ENCODE measurements around the gene KLK5. TPM values are rescaled to one million over a fixed set of nuclear protein-coding genes. Genes with fewer than 3 reads are reported as not detected.

KLK5 gene
- total RNA-seq, 1 experiment from 2014 or later: not detected

GRCh38 chr19:50978772-50979390 lies 26.0 kb upstream of the KLK5 start:
- H3K79me2 ChIP-seq (ENCODE audit: insufficient read depth, low read length): no peaks in the 10 kb centered on the region
- H3K4me1 ChIP-seq (ENCODE audit: insufficient read depth, low read length): peaks cover 6% of the 10 kb centered on the region; the same call in 1 of the 2 replicates
- H3K23ac ChIP-seq (ENCODE audit: insufficient read length, low read depth, low read length): no peak overlapping the region
- no peak overlapping the region for H3T11ph ChIP-seq (ENCODE audit: low read length)
- no peaks in the 10 kb centered on the region for H3K27me3 ChIP-seq (ENCODE audit: insufficient read depth, low read length)
- no peak overlapping the region for H3K56ac ChIP-seq (ENCODE audit: insufficient read length, low read depth, low read length)
- no peaks in the 10 kb centered on the region for H3K79me1 ChIP-seq (ENCODE audit: insufficient read depth, low read depth, low read length, poor library complexity, severe bottlenecking)
- H3K23me2 ChIP-seq (ENCODE audit: insufficient read length, low read depth, low read length, poor library complexity, severe bottlenecking): no peaks in the 10 kb centered on the region
- peaks cover 16% of the 10 kb centered on the region for H3K27me3 Mint-ChIP-seq (ENCODE audit: low read depth)
- H3K9me3 Mint-ChIP-seq: no peaks in the 10 kb centered on the region
- TF ChIP-seq, protein P1, sequence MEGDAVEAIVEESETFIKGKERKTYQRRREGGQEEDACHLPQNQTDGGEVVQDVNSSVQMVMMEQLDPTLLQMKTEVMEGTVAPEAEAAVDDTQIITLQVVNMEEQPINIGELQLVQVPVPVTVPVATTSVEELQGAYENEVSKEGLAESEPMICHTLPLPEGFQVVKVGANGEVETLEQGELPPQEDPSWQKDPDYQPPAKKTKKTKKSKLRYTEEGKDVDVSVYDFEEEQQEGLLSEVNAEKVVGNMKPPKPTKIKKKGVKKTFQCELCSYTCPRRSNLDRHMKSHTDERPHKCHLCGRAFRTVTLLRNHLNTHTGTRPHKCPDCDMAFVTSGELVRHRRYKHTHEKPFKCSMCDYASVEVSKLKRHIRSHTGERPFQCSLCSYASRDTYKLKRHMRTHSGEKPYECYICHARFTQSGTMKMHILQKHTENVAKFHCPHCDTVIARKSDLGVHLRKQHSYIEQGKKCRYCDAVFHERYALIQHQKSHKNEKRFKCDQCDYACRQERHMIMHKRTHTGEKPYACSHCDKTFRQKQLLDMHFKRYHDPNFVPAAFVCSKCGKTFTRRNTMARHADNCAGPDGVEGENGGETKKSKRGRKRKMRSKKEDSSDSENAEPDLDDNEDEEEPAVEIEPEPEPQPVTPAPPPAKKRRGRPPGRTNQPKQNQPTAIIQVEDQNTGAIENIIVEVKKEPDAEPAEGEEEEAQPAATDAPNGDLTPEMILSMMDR (conservative IDR thresholded peaks at IDR 0.05): no peak
- no peak overlapping the region for H3K27ac Mint-ChIP-seq
- no peaks in the 10 kb centered on the region for H4K20me1 ChIP-seq (ENCODE audit: control insufficient read depth, insufficient read depth, insufficient read length)
- H4K5ac ChIP-seq (ENCODE audit: insufficient read length, low read depth, low read length): no peak overlapping the region
- no peak overlapping the region for H2BK15ac ChIP-seq (ENCODE audit: low read depth, low read length)
- no peak overlapping the region for H3K14ac ChIP-seq (ENCODE audit: insufficient read depth, low read length)
- H3K36me3 Mint-ChIP-seq (ENCODE audit: insufficient read depth in 1 of 3, low read depth in 3 of 3): no peaks in the 10 kb centered on the region
- no peak overlapping the region for H3K4ac ChIP-seq (ENCODE audit: low read depth, low read length)
- no peak overlapping the region for H2BK5ac ChIP-seq (ENCODE audit: insufficient read length, low read length)
- H3K4me1 Mint-ChIP-seq: peaks cover 40 to 58% of the 10 kb centered on the region in 2 experiments
- no peak overlapping the region for H2BK20ac ChIP-seq (ENCODE audit: low read depth, low read length, poor library complexity, severe bottlenecking)
- no peak overlapping the region for H4K91ac ChIP-seq (ENCODE audit: insufficient read length, low read depth, low read length)
- no peak overlapping the region for H2AK5ac ChIP-seq (ENCODE audit: insufficient read length, low read length)
- no peak overlapping the region for H2AFZ ChIP-seq (ENCODE audit: low read length)
- H3K18ac ChIP-seq (ENCODE audit: insufficient read length, low read depth, low read length): no peak overlapping the region
- no peak overlapping the region for H3K4me3 Mint-ChIP-seq
- no peaks in the 10 kb centered on the region for H3K9me3 ChIP-seq (ENCODE audit: control insufficient read depth, low read depth, low read length)
- H2BK12ac ChIP-seq (ENCODE audit: insufficient read length, low read depth, low read length): no peak overlapping the region
- H3K27ac ChIP-seq (ENCODE audit: insufficient read length, low read depth, low read length): no peak overlapping the region
- no peak overlapping the region for H2BK120ac ChIP-seq (ENCODE audit: low read depth, low read length, poor library complexity, severe bottlenecking)
- H3K4me2 ChIP-seq (ENCODE audit: insufficient read depth, insufficient read length, low read length): no peak overlapping the region
- DNase-seq: no peak
- no peak overlapping the region for H3K9ac ChIP-seq (ENCODE audit: extremely low read depth, insufficient read length, low read length)
- H4K8ac ChIP-seq (replicated peaks; ENCODE audit: insufficient read length, low read depth, low read length): no peak overlapping the region
- WGBS (ENCODE audit: extremely low coverage, insufficient read length, low lambda C conversion rate): no CpG with 5 or more reads among the region's 5 CpGs

All from H9 (cell line).